ENCODE results near the gene OR52E8.

GRCh38 chr11:5851002-5851401 is 6.5 kb downstream of the OR52E8 start:
- TF ChIP-seq CTCF (IDR thresholded peaks at IDR 0.05) (no peak), EP300 (IDR thresholded peaks at IDR 0.05) (no peak), POLR2A (IDR thresholded peaks at IDR 0.05) (no peak)
